ENCODE data around the gene LAMA2. TPM values are rescaled to one million over a fixed set of nuclear protein-coding genes. Genes with fewer than 3 reads are reported as not detected.

LAMA2 gene
- polyA plus RNA-seq, 1 of the 3 experiments (the other 2 are of a cell fraction) = 0.92 TPM

GRCh38 chr6:129130959-129131681 is 248.2 kb downstream of the LAMA2 start:
- Histone ChIP-seq H3K9me2 (no peaks in the 10 kb centered on the region), H3K4me1 (ENCODE audit: control insufficient read depth in 1 of 2, insufficient read depth in 2 of 2, low read depth in 1 of 2, low read length in 1 of 2) (no peaks in the 10 kb centered on the region), H3K79me2 (ENCODE audit: insufficient read depth) (no peaks in the 10 kb centered on the region), H3K4me2 (no peak overlapping the region), H4K20me1 (ENCODE audit: insufficient read depth) (no peaks in the 10 kb centered on the region), H3K36me3 (replicated peaks in 1 of 2; ENCODE audit: control insufficient read depth in 1 of 2, insufficient read depth in 2 of 2, low read length in 1 of 2) (no peaks in the 10 kb centered on the region), H3K27ac (ENCODE audit: low read depth in 2 of 2, low read length in 1 of 2) (no peak overlapping the region), H3F3A (replicated peaks; ENCODE audit: insufficient read depth) (no peaks in the 10 kb centered on the region), H3K9me3 (no peaks in the 10 kb centered on the region), H3K4me3 (ENCODE audit: low read depth in 2 of 2, low read length in 1 of 2) (no peak overlapping the region), H3K27me3 (ENCODE audit: insufficient read depth) (peaks cover 27% of the 10 kb centered on the region), H3K9ac (no peak overlapping the region), H2AFZ (ENCODE audit: low read depth) (no peak overlapping the region)
- CTCF ChIA-PET = interaction anchor here (1.2 kb wide), 1 partner anchor 69 kb away, joined by 3 read pairs; no protein-coding TSS in a partner anchor
- DNase-seq = no peak
- POLR2A ChIA-PET = no interaction called here
- TF ChIP-seq TCF12 (IDR thresholded peaks at IDR 0.05) (no peak), RXRA (IDR thresholded peaks at IDR 0.05; ENCODE audit: borderline replicate concordance, low read depth) (no peak), MXI1 (IDR thresholded peaks at IDR 0.05; ENCODE audit: low read depth, low read length) (no peak), FOXM1 (IDR thresholded peaks at IDR 0.05; ENCODE audit: low read depth) (no peak), RCOR1 (IDR thresholded peaks at IDR 0.05; ENCODE audit: low read length) (no peak), JUND (IDR thresholded peaks at IDR 0.05) (no peak), MAX (IDR thresholded peaks at IDR 0.05; ENCODE audit: low read depth) (no peak), RFX5 (IDR thresholded peaks at IDR 0.05; ENCODE audit: low read length) (no peak), SMC3 (IDR thresholded peaks at IDR 0.05; ENCODE audit: low read depth, low read length) (no peak)
- WGBS (ENCODE audit: low lambda C conversion rate) = 7% methylated on average over 3 of the region's 3 CpGs

- Histone ChIP-seq H4K20me1 (ENCODE audit: insufficient read depth) (no peaks in the 10 kb centered on the region), H3K27me3 (ENCODE audit: insufficient read depth) (peaks cover 15% of the 10 kb centered on the region), H3K9me2 (no peaks in the 10 kb centered on the region), H2AFZ (ENCODE audit: low read depth) (no peak overlapping the region), H3K4me3 (ENCODE audit: low read depth in 2 of 2, low read length in 1 of 2) (no peak overlapping the region), H3K9me3 (no peaks in the 10 kb centered on the region), H3K36me3 (replicated peaks in 1 of 2; ENCODE audit: control insufficient read depth in 1 of 2, insufficient read depth in 2 of 2, low read length in 1 of 2) (no peaks in the 10 kb centered on the region), H3F3A (replicated peaks; ENCODE audit: insufficient read depth) (no peaks in the 10 kb centered on the region), H3K27ac (ENCODE audit: low read depth in 2 of 2, low read length in 1 of 2) (no peak overlapping the region), H3K4me2 (no peak overlapping the region), H3K9ac (no peak overlapping the region), H3K4me1 (ENCODE audit: control insufficient read depth in 1 of 2, insufficient read depth in 2 of 2, low read depth in 1 of 2, low read length in 1 of 2) (no peaks in the 10 kb centered on the region), H3K79me2 (ENCODE audit: insufficient read depth) (no peaks in the 10 kb centered on the region)
- 44% methylated on average over 5 of the region's 5 CpGs for WGBS (ENCODE audit: low lambda C conversion rate)
- no peak for DNase-seq
- no peak for TF ChIP-seq USF1 (IDR thresholded peaks at IDR 0.05; ENCODE audit: borderline replicate concordance, low read depth)
- no peak for TF ChIP-seq MAX (IDR thresholded peaks at IDR 0.05; ENCODE audit: low read depth)
- TF ChIP-seq RFX5 (IDR thresholded peaks at IDR 0.05; ENCODE audit: low read length) = no peak
- no peak for TF ChIP-seq MXI1 (IDR thresholded peaks at IDR 0.05; ENCODE audit: low read depth, low read length)
- TF ChIP-seq CTCF (IDR thresholded peaks at IDR 0.05) = no peak
- TF ChIP-seq TAF1 (IDR thresholded peaks at IDR 0.05; ENCODE audit: borderline replicate concordance, low read depth, low read length) = no peak
- TF ChIP-seq FOSL2 (IDR thresholded peaks at IDR 0.05; ENCODE audit: borderline replicate concordance, low read depth) = no peak
- CTCF ChIA-PET = no interaction called here
- POLR2A ChIA-PET = no interaction called here
Observed at GRCh38 chr6:129133770-129134192, 250.8 kb downstream of the LAMA2 start.

Data from SK-N-SH (cell line).